Stimulated activated naive CD8-positive, alpha-beta T cell treated with anti-CD3 and anti-CD28 coated beads, Interleukin-15, Interleukin-2, amounts not matched to agents 100 ng/mL and 50 ng/mL, for 24 hours (primary cell): ENCODE data around the gene CELSR2.

ENCODE experiments used
- H3K27ac Mint-ChIP-seq: one replicate; pipeline ENCODE4 v1.8.0; 2021; ENCODE audit warnings: mild to moderate bottlenecking, mixed read lengths
- H3K27me3 Mint-ChIP-seq: one replicate; pipeline ENCODE4 v1.8.0; 2021; ENCODE audit warnings: mixed read lengths
- H3K36me3 Mint-ChIP-seq: one replicate; pipeline ENCODE4 v1.8.0; 2021; ENCODE audit warnings: low read depth, mixed read lengths
- H3K4me1 Mint-ChIP-seq: one replicate; pipeline ENCODE4 v1.8.0; 2021; ENCODE audit warnings: low read depth, mixed read lengths
- H3K4me3 Mint-ChIP-seq: one replicate; pipeline ENCODE4 v1.8.0; 2021; ENCODE audit warnings: mild to moderate bottlenecking, mixed read lengths
- H3K9me3 Mint-ChIP-seq: one replicate; pipeline ENCODE4 v1.8.0; 2021; ENCODE audit warnings: mixed read lengths

Gene CELSR2

GRCh38 chr1:109261578-109261977 is 12.2 kb downstream of the CELSR2 start:
- no peak overlapping the region for H3K27ac Mint-ChIP-seq
- no peaks in the 10 kb centered on the region for H3K36me3 Mint-ChIP-seq
- no peaks in the 10 kb centered on the region for H3K9me3 Mint-ChIP-seq
- no peaks in the 10 kb centered on the region for H3K27me3 Mint-ChIP-seq
- no peaks in the 10 kb centered on the region for H3K4me1 Mint-ChIP-seq
- H3K4me3 Mint-ChIP-seq: no peak overlapping the region

- no peak overlapping the region for H3K27ac Mint-ChIP-seq
- no peak overlapping the region for H3K4me3 Mint-ChIP-seq
- H3K9me3 Mint-ChIP-seq: no peaks in the 10 kb centered on the region
- no peaks in the 10 kb centered on the region for H3K4me1 Mint-ChIP-seq
- H3K27me3 Mint-ChIP-seq: no peaks in the 10 kb centered on the region
- no peaks in the 10 kb centered on the region for H3K36me3 Mint-ChIP-seq
These were observed 13.1 kb downstream of the CELSR2 start for GRCh38 chr1:109262231-109263055.

- Mint-ChIP-seq H3K9me3 (no peaks in the 10 kb centered on the region), H3K36me3 (no peaks in the 10 kb centered on the region), H3K27me3 (no peaks in the 10 kb centered on the region), H3K27ac (peak overlapping the region; percentile 78), H3K4me3 (no peak overlapping the region), H3K4me1 (no peaks in the 10 kb centered on the region)
These were observed 13.9 kb downstream of the CELSR2 start for GRCh38 chr1:109263234-109263596.

- Mint-ChIP-seq H3K9me3 (no peaks in the 10 kb centered on the region), H3K27ac (peak overlapping the region; percentile 78), H3K4me3 (no peak overlapping the region)
These were observed 14.4 kb downstream of the CELSR2 start for GRCh38 chr1:109263597-109264378.

GRCh38 chr1:109264379-109264755 is 15.0 kb downstream of the CELSR2 start:
- Mint-ChIP-seq H3K36me3 (no peaks in the 10 kb centered on the region), H3K27me3 (no peaks in the 10 kb centered on the region), H3K4me1 (no peaks in the 10 kb centered on the region), H3K4me3 (no peak overlapping the region), H3K9me3 (no peaks in the 10 kb centered on the region), H3K27ac (no peak overlapping the region)

More at GRCh38 chr1:109263597-109264378, 14.4 kb downstream of the CELSR2 start:
- no peaks in the 10 kb centered on the region for H3K27me3 Mint-ChIP-seq
- no peaks in the 10 kb centered on the region for H3K4me1 Mint-ChIP-seq
- no peaks in the 10 kb centered on the region for H3K36me3 Mint-ChIP-seq

GRCh38 chr1:109265016-109265415 is 15.7 kb downstream of the CELSR2 start:
- Mint-ChIP-seq H3K36me3 (no peaks in the 10 kb centered on the region), H3K9me3 (no peaks in the 10 kb centered on the region), H3K4me3 (no peak overlapping the region), H3K27me3 (no peaks in the 10 kb centered on the region), H3K27ac (no peak overlapping the region), H3K4me1 (no peaks in the 10 kb centered on the region)

- no peaks in the 10 kb centered on the region for H3K27me3 Mint-ChIP-seq
- H3K9me3 Mint-ChIP-seq: no peaks in the 10 kb centered on the region
- no peak overlapping the region for H3K27ac Mint-ChIP-seq
- no peaks in the 10 kb centered on the region for H3K4me1 Mint-ChIP-seq
- H3K36me3 Mint-ChIP-seq: no peaks in the 10 kb centered on the region
- no peak overlapping the region for H3K4me3 Mint-ChIP-seq
These were observed 16.5 kb downstream of the CELSR2 start for GRCh38 chr1:109265741-109266330.

- Mint-ChIP-seq H3K4me3 (no peak overlapping the region), H3K4me1 (no peaks in the 10 kb centered on the region), H3K27ac (no peak overlapping the region), H3K9me3 (no peaks in the 10 kb centered on the region), H3K27me3 (no peaks in the 10 kb centered on the region), H3K36me3 (no peaks in the 10 kb centered on the region)
These were observed 17.6 kb downstream of the CELSR2 start for GRCh38 chr1:109266965-109267364.

- Mint-ChIP-seq H3K27ac (no peak overlapping the region), H3K4me3 (no peak overlapping the region), H3K27me3 (no peaks in the 10 kb centered on the region), H3K9me3 (no peaks in the 10 kb centered on the region), H3K4me1 (no peaks in the 10 kb centered on the region), H3K36me3 (no peaks in the 10 kb centered on the region)
These were observed 18.5 kb downstream of the CELSR2 start for GRCh38 chr1:109267743-109268300.

GRCh38 chr1:109268431-109269211 is 19.3 kb downstream of the CELSR2 start:
- no peaks in the 10 kb centered on the region for H3K36me3 Mint-ChIP-seq
- no peaks in the 10 kb centered on the region for H3K4me1 Mint-ChIP-seq
- no peak overlapping the region for H3K4me3 Mint-ChIP-seq
- H3K9me3 Mint-ChIP-seq: no peaks in the 10 kb centered on the region
- no peaks in the 10 kb centered on the region for H3K27me3 Mint-ChIP-seq
- no peak overlapping the region for H3K27ac Mint-ChIP-seq

GRCh38 chr1:109269212-109269980 is 20.1 kb downstream of the CELSR2 start:
- Mint-ChIP-seq H3K27ac (no peak overlapping the region), H3K4me1 (peaks cover 5% of the 10 kb centered on the region), H3K4me3 (no peak overlapping the region), H3K9me3 (no peaks in the 10 kb centered on the region), H3K27me3 (no peaks in the 10 kb centered on the region), H3K36me3 (no peaks in the 10 kb centered on the region)

GRCh38 chr1:109269981-109270622 is 20.8 kb downstream of the CELSR2 start:
- H3K27me3 Mint-ChIP-seq: no peaks in the 10 kb centered on the region
- peaks cover 5% of the 10 kb centered on the region for H3K4me1 Mint-ChIP-seq
- no peaks in the 10 kb centered on the region for H3K36me3 Mint-ChIP-seq
- H3K9me3 Mint-ChIP-seq: no peaks in the 10 kb centered on the region
- H3K27ac Mint-ChIP-seq: no peak overlapping the region
- H3K4me3 Mint-ChIP-seq: no peak overlapping the region

GRCh38 chr1:109270623-109271317 is 21.4 kb downstream of the CELSR2 start:
- Mint-ChIP-seq H3K27me3 (no peaks in the 10 kb centered on the region), H3K27ac (no peak overlapping the region), H3K9me3 (no peaks in the 10 kb centered on the region), H3K4me1 (peaks cover 5% of the 10 kb centered on the region), H3K36me3 (no peaks in the 10 kb centered on the region), H3K4me3 (no peak overlapping the region)
